WERI-Rb-1 (cell line): Measurements from ENCODE around the gene CAPS.
"Not testable (repeated sequence)": the region's sequence is repeated elsewhere in the genome, so short reads cannot be mapped to it uniquely, and the experiment has no call there.

Experiments used
- DNase-seq: peaks from one replicate; pipeline ENCODE4 v3.0.0-alpha.2; 2020
- H3K27ac ChIP-seq: fragments of 250-450 bp; sonication (Bioruptor Pico); 2 replicates; pipeline ENCODE4 v1.5.1; 2020; ENCODE audit warnings: mild to moderate bottlenecking, moderate library complexity
- H3K27me3 ChIP-seq: fragments of 250-450 bp; sonication (Bioruptor Pico); 2 replicates; pipeline ENCODE4 v1.5.1; 2021; ENCODE audit warnings: mild to moderate bottlenecking, low read depth, moderate library complexity; ENCODE audit not compliant: insufficient read depth, severe bottlenecking
- H3K36me3 ChIP-seq: fragments of 250-450 bp; sonication (Bioruptor Pico); 2 replicates; pipeline ENCODE4 v1.5.1; 2020; ENCODE audit warnings: mild to moderate bottlenecking, moderate library complexity
- H3K4me3 ChIP-seq: 2 replicates; pipeline ENCODE4 v1.5.1; 2011; ENCODE audit warnings: low read depth, mild to moderate bottlenecking, control low read depth, low read length
- H3K9me3 ChIP-seq: fragments of 250-450 bp; sonication (Bioruptor Pico); 2 replicates; pipeline ENCODE4 v1.5.1; 2021; ENCODE audit warnings: mild to moderate bottlenecking, moderate library complexity; ENCODE audit not compliant: severe bottlenecking
- CTCF ChIP-seq: IDR thresholded peaks from 2 replicates; pipeline ENCODE4 v1.5.1; 2011; ENCODE audit warnings: low read depth, mild to moderate bottlenecking, control low read depth, inconsistent platforms, low read length

Gene CAPS

GRCh38 chr19:5881543-5882299 is 32.3 kb upstream of the CAPS start:
- DNase-seq, result peak; percentile 30

GRCh38 chr19:5882421-5882968 is 31.6 kb upstream of the CAPS start:
- Histone ChIP-seq H3K4me3 (no peak overlapping the region), H3K36me3 (no peaks in the 10 kb centered on the region), H3K27ac (0 out of 2 replicates have a peak overlapping the region, but pooled peaks have one; percentile 2), H3K9me3 (no peaks in the 10 kb centered on the region), H3K27me3 (no peaks in the 10 kb centered on the region)
- DNase-seq, result no peak
- no peak for TF ChIP-seq CTCF

More at GRCh38 chr19:5881543-5882299, 32.3 kb upstream of the CAPS start:
- no peak overlapping the region for H3K4me3 ChIP-seq
- H3K36me3 ChIP-seq, result no peaks in the 10 kb centered on the region
- no peaks in the 10 kb centered on the region for H3K9me3 ChIP-seq
- 0 out of 2 replicates have a peak overlapping the region, but pooled peaks have one; percentile 2 for H3K27ac ChIP-seq
- TF ChIP-seq CTCF, result no peak
- no peaks in the 10 kb centered on the region for H3K27me3 ChIP-seq

GRCh38 chr19:5883157-5883873 is 30.7 kb upstream of the CAPS start:
- H3K27me3 ChIP-seq, H3K27ac ChIP-seq, H3K36me3 ChIP-seq, DNase-seq, H3K4me3 ChIP-seq, H3K9me3 ChIP-seq: not testable (repeated sequence)

GRCh38 chr19:5884065-5884811 is 29.8 kb upstream of the CAPS start:
- not testable (repeated sequence) for H3K36me3 ChIP-seq, H3K9me3 ChIP-seq, H3K4me3 ChIP-seq, H3K27me3 ChIP-seq, H3K27ac ChIP-seq, DNase-seq

- no peak for DNase-seq
- H3K9me3 ChIP-seq, result no peaks in the 10 kb centered on the region
- H3K4me3 ChIP-seq, result no peak overlapping the region
- no peak for TF ChIP-seq CTCF
- H3K27me3 ChIP-seq, result no peaks in the 10 kb centered on the region
- no peak overlapping the region for H3K27ac ChIP-seq
- H3K36me3 ChIP-seq, result peaks cover under 1% of the 10 kb centered on the region; the same call in 1 of the 2 replicates
Measured at GRCh38 chr19:5889288-5889971, 24.6 kb upstream of the CAPS start.

GRCh38 chr19:5890099-5890498 is 24.0 kb upstream of the CAPS start:
- Histone ChIP-seq H3K9me3 (no peaks in the 10 kb centered on the region), H3K27ac (no peak overlapping the region), H3K4me3 (no peak overlapping the region), H3K36me3 (peaks cover 7% of the 10 kb centered on the region), H3K27me3 (no peaks in the 10 kb centered on the region)
- no peak for DNase-seq
- no peak for TF ChIP-seq CTCF
